OCI-LY7 (cell line): ENCODE results near the gene KREMEN2. TPM values are rescaled to one million over a fixed set of nuclear protein-coding genes. Genes with fewer than 3 reads are reported as not detected.
"Not testable (repeated sequence)": the region's sequence is repeated elsewhere in the genome, so short reads cannot be mapped to it uniquely, and the experiment has no call there.

Experiments
- BruUV-seq: library from RNA; stranded (reverse); fragments of 400-500 nt; replicated peaks from 2 replicates; lab custom pipeline; 2021; lab: Mats Ljungman, UMichigan
- CTCF ChIA-PET: fragments of 300-600 bp; sonication (Branson Sonifier 250); formaldehyde crosslinking; loops from one replicate; lab custom pipeline; 2022; ENCODE audit warnings: antibody characterized with exemption; ENCODE audit not compliant: unreplicated experiment; lab: Charles Lee
- POLR2A ChIA-PET: fragments of 300-600 bp; sonication (Branson Sonifier 250); formaldehyde crosslinking; loops from one replicate; lab custom pipeline; 2022; ENCODE audit warnings: antibody characterized with exemption; lab: Charles Lee
- DNase-seq: peaks from one replicate; pipeline ENCODE4 v3.0.0-alpha.2; 2015; ENCODE audit warnings: low spot score
- H2AFZ ChIP-seq: fragments of 200-600 bp; sonication (generic), shearing (Covaris generic); 2 replicates; pipeline ENCODE4 v1.6.1; 2014; ENCODE audit warnings: mild to moderate bottlenecking, antibody characterized with exemption, low read length, moderate library complexity
- H3K27ac ChIP-seq: fragments of 200-600 bp; sonication (generic); 2 replicates; pipeline ENCODE4 v1.5.1; 2014; ENCODE audit warnings: mixed run types, low read depth, mild to moderate bottlenecking, moderate library complexity, low read length, inconsistent platforms; ENCODE audit not compliant: poor library complexity, severe bottlenecking
- H3K36me3 ChIP-seq: fragments of 200-600 bp; sonication (generic); 2 replicates; pipeline ENCODE4 v1.6.1; 2014; ENCODE audit warnings: mild to moderate bottlenecking, antibody characterized with exemption, low read length, moderate library complexity, mixed read lengths; ENCODE audit not compliant: insufficient read depth
- H3K4me1 ChIP-seq: fragments of 200-600 bp; sonication (generic); 2 replicates; pipeline ENCODE4 v1.5.1; 2014; ENCODE audit warnings: mild to moderate bottlenecking, low read length; ENCODE audit not compliant: insufficient read depth, poor library complexity, severe bottlenecking
- H3K4me2 ChIP-seq: fragments of 200-600 bp; sonication (generic); 2 replicates; pipeline ENCODE4 v1.6.1; 2014; ENCODE audit warnings: mild to moderate bottlenecking, low read length
- H3K4me3 ChIP-seq: fragments of 200-600 bp; sonication (generic); 2 replicates; pipeline ENCODE4 v1.5.1; 2014; ENCODE audit warnings: mild to moderate bottlenecking, low read depth, low read length; ENCODE audit not compliant: poor library complexity, severe bottlenecking
- H3K79me2 ChIP-seq: fragments of 200-600 bp; sonication (generic); 2 replicates; pipeline ENCODE4 v1.6.1; 2016; ENCODE audit warnings: low read depth, mild to moderate bottlenecking, low read length, moderate library complexity, mixed read lengths; ENCODE audit not compliant: insufficient read depth
- H3K9me2 ChIP-seq: fragments of 200-600 bp; sonication (generic); 2 replicates; pipeline ENCODE4 v1.6.1; 2016; ENCODE audit warnings: mild to moderate bottlenecking, low read length, mixed read lengths; ENCODE audit not compliant: insufficient read depth
- H3K9me3 ChIP-seq: fragments of 200-600 bp; sonication (generic); 2 replicates; pipeline ENCODE4 v1.6.1; 2014; ENCODE audit warnings: mild to moderate bottlenecking, mixed run types, low read length, mixed read lengths
- H4K20me1 ChIP-seq: fragments of 200-600 bp; sonication (generic); 2 replicates; pipeline ENCODE4 v1.6.1; 2014; ENCODE audit warnings: mild to moderate bottlenecking, antibody characterized with exemption, low read length, moderate library complexity, mixed read lengths; ENCODE audit not compliant: insufficient read depth
- CTCF ChIP-seq: fragments of 200-600 bp; sonication (generic); conservative IDR thresholded peaks from 2 replicates; pipeline ENCODE4 v1.5.1; 2014; ENCODE audit warnings: mild to moderate bottlenecking, antibody characterized with exemption, low read length, moderate library complexity, mixed read lengths
- EZH2phosphoT487 ChIP-seq: fragments of 200-600 bp; sonication (generic); IDR thresholded peaks from 2 replicates; pipeline ENCODE4 v1.6.1; 2018; ENCODE audit warnings: low read depth, borderline replicate concordance, mild to moderate bottlenecking, mixed run types, antibody characterized with exemption, low read length, moderate library complexity, mixed read lengths
- intact Hi-C: fragments of 100-400 bp; cut with micrococcal nuclease; formaldehyde crosslinking; loops from one replicate; pipeline ENCODE4 v1.10.0; 2022; ENCODE audit not compliant: unreplicated experiment
- total RNA-seq, 2 experiments: library from RNA; depleted of rRNA in 1 of 2; stranded (reverse); fragments of >200 nt in 1 of 2; shearing (Covaris generic) in 1 of 2; gene quantifications; 2 replicates each; pipeline ENCODE4 v1.2.3, GENCODE V29; 2014 to 2022

KREMEN2 gene
- total RNA-seq, 2 experiments from 2014 or later = 0.09 TPM; not detected in 1

GRCh38 chr16:2939968-2940367 lies 24.1 kb upstream of the KREMEN2 start:
- H4K20me1 ChIP-seq = no peaks in the 10 kb centered on the region
- ChIA-PET POLR2A (no interaction called here), CTCF (no interaction called here)
- TF ChIP-seq EZH2phosphoT487 (no peak), CTCF (no peak)
- no peak overlapping the region for H3K27ac ChIP-seq
- H2AFZ ChIP-seq = no peak overlapping the region
- H3K4me3 ChIP-seq = no peak overlapping the region
- intact Hi-C loops = no loop called here
- no peaks in the 10 kb centered on the region for H3K4me1 ChIP-seq
- H3K36me3 ChIP-seq = peaks cover 31% of the 10 kb centered on the region
- no peak for DNase-seq
- no peak overlapping the region for H3K4me2 ChIP-seq
- BruUV-seq = no TSS peak
- H3K9me2 ChIP-seq = no peaks in the 10 kb centered on the region
- no peaks in the 10 kb centered on the region for H3K79me2 ChIP-seq
- H3K9me3 ChIP-seq = no peaks in the 10 kb centered on the region

GRCh38 chr16:2942045-2942444 lies 22.0 kb upstream of the KREMEN2 start:
- POLR2A ChIA-PET = no interaction called here

GRCh38 chr16:2943716-2944115 lies 20.4 kb upstream of the KREMEN2 start:
- H3K4me3 ChIP-seq, H2AFZ ChIP-seq, POLR2A ChIA-PET, H4K20me1 ChIP-seq, H3K9me3 ChIP-seq, intact Hi-C loops, H3K27ac ChIP-seq, H3K4me1 ChIP-seq, H3K79me2 ChIP-seq, CTCF ChIA-PET, BruUV-seq, H3K4me2 ChIP-seq, H3K9me2 ChIP-seq, DNase-seq: not testable (repeated sequence)
- peaks cover 25% of the 10 kb centered on the region for H3K36me3 ChIP-seq

More at GRCh38 chr16:2942045-2942444, 22.0 kb upstream of the KREMEN2 start:
- no peak for TF ChIP-seq CTCF
- no peak for TF ChIP-seq EZH2phosphoT487
- intact Hi-C loops = no loop called here
- CTCF ChIA-PET = no interaction called here
- Histone ChIP-seq H3K4me3 (no peak overlapping the region), H3K9me2 (no peaks in the 10 kb centered on the region), H3K79me2 (no peaks in the 10 kb centered on the region), H3K9me3 (no peaks in the 10 kb centered on the region), H3K36me3 (peaks cover 31% of the 10 kb centered on the region), H3K4me2 (no peak overlapping the region), H2AFZ (no peak overlapping the region), H3K4me1 (no peaks in the 10 kb centered on the region), H3K27ac (no peak overlapping the region), H4K20me1 (no peaks in the 10 kb centered on the region)
- no TSS peak for BruUV-seq
- no peak for DNase-seq
